ENCODE results near the gene ECT2L.

ECT2L gene

DNA sequence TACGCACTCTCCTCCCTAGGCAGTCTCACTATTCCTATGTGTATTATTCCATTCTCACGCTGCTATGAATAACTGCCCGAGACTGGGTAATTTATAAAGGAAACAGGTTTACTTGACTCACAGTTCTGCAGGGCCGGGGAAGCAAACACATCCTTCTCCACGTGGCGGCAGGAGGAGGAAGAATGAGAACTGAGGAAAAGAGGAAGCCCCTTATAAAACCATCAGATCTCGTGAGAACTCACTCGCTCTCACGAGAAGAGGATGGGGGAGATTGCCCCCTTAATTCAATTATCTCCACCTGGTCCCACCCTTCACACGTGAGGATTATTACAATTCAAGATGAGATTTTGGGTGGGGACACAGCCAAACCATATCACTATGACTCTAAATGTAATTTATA is 61.9 kb downstream of the ECT2L start:
- DNase-seq (ENCODE audit: low read depth in 2 of 2, low spot score in 1 of 2): no peak

DNA sequence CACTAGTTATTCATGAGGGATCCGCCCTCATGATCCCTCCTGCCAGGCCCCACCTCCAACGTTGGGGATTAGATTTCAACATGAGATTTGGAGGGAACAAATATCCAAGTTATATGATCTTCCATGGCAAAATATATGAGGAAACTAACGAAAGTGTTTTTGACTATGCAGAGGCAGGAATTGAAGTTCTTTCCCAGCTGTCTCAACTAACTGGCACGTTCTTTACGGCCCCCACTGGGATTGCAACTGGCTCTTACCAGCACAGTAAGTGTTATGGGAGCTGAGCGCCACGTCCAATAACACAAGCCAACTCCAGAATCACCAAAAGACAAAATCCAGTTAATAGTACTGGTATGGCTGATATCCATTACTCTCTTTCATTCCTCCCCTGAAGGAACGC is 66.6 kb downstream of the ECT2L start:
- DNase-seq (ENCODE audit: low read depth in 2 of 2, low spot score in 1 of 2): no peak

DNA sequence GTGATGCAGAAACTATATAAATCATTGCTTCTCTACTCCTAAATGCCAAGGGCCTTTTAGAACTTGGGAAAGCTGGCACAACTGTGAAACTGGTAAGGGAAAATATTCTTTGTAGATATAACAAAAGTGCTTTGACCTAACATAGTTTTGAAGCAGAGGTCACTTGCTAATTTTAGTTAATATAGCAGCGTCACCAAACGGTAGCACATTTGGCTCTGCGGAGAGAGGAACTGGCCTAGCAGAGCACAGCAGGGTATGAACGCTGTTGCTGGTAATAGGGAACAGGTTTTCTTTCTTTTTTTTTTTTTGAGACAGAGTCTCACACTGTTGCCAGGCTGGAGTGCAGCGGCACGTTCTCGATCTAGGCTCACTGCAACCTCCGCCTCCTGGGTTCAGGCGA is 67.4 kb downstream of the ECT2L start:
- no peak for DNase-seq (ENCODE audit: low read depth in 2 of 2, low spot score in 1 of 2)

DNA sequence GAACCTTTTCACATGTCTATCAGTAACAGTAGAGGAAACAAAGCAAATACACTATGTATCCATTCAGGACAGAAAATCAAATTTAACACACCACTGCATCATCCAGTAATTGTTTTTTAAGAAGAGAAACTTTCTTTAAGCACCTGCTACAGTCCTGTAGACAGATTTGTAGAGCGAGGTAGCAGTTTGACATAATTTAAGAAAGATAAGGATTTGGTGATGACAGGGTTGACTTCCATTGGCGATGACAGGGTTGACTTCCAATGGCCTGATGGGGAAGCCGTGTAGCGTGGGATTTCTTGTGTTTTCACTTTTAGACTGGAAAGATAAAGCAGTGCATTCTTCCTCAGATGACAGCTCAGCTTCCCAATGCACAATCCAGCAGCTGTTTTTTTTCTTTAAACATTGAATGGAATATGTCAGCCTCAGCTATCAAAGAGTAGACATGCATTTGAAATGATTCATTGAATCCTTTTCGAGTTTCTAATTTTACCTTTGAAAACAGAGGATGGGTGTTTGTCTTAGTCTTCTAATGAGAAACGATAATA is 68.5 kb downstream of the ECT2L start:
- DNase-seq (ENCODE audit: low read depth in 2 of 2, low spot score in 1 of 2): no peak

DNA sequence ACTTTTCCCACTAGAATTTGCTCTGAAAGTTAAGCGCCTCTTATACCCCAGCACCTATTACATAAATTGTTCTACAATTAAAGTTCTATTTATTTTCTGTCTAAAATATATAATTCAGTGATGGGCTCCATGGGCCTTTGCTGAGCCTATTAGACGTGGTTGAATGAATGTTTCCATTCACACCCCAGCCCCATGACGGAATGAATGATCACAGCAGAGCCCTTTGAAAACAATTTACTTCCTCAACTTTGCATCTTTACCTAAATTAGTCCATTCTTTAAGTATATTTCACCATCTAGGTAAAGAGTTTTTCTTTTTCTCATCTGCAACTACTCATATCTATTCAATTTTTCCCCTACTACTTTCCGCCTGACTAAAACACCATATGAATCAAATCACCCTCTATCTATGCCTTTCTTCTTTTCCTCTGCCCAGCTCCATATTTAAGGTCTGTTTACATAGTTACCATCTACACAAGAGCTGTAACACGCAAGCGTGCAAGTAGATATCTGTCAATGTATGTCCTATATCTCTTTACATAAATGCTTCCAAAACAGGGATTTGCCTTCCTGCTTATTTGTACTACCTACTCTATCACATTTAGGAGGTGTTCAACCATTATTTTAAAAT is 69.7 kb downstream of the ECT2L start:
- no peak for DNase-seq (ENCODE audit: low read depth in 2 of 2, low spot score in 1 of 2)

DNA sequence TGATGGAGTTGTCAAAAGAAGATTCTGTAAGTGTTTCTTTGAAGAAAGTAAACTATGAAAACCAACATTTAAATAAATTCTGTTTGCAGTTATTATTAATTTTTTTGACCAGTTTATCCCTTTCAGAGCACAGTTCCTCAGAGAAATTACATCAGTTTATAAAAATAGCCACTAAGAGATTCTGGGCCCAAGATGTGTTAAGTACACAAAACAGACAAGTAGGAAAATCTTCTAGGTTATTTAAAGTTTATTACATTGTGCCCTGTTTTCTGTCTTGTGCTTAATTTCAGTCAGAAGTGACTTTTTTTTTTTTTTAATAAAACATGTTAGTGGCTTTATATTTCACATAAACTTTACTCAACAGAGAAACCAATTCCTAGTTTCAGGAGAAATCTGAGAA is 72.3 kb downstream of the ECT2L start:
- DNase-seq (ENCODE audit: low read depth in 2 of 2, low spot score in 1 of 2): no peak

DNA sequence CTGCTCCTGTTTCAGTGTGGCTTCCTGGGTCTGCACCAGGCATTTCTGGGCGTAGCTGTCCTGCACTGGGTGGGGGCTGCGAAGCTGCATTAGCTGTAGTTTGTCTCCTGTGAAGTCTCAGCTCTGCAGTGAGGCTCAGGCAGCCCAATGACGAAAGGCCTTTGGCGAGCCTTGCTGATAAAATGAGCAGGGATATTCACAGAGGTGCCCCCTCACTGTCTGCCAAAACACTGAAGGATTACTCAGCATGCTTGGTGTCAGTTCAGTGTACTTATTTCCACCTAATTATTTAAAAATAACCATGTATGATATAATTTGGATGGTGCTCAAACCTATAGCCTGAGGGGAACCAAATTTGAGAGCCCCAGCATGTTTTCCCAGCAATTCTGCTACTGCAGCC is 73.5 kb downstream of the ECT2L start:
- no peak for DNase-seq (ENCODE audit: low read depth in 2 of 2, low spot score in 1 of 2)

DNA sequence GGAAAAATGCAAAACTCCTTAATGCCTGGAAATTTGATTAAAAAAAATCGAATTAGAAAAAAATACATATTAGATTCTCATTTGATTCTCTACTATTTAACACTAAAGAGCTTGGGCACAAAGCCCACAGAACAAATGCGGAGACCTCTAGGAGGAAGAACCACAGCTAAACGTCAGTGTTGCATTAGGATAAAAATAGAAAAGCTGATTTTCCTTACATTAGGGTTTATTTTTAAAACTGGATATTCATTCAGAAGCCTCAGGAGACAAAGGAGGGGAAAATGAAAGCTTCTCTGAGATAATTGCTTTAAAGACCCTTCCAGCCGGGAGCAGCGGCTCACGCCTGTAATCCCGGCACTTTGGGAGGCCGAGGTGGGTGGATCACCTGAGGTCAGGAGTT is 77.3 kb downstream of the ECT2L start:
- DNase-seq (ENCODE audit: low read depth in 2 of 2, low spot score in 1 of 2): no peak

DNA sequence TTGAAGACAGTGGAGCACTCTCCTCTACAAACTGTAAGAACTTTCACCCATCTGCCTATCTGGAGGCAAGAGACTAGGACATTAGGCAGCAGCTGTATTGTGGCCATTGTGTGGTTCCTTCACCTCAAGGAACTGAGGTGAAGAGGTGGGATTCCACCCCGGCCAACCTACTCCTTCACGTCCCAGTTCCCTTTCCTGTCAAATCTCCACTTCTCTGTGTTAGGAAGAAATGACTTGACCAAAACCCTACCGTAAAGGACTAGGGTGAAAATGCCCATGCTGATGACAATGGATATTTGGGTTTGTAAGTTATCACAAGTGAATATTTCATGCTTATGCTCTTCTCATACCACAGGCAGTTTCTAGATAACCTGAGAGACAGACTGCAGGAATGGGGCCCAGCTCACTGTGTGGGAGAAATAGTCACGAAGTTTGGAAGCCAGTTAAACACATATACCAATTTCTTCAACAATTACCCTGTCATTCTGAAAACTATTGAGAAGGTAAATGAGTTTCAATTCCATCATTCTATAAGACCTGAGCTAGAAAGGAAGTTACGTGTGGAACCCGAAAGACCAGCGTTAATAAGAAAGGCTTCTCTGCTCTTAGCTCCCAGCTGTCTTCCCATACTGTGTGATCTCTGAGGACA is 86.6 kb downstream of the ECT2L start:
- DNase-seq (ENCODE audit: low read depth in 2 of 2, low spot score in 1 of 2): no peak

DNA sequence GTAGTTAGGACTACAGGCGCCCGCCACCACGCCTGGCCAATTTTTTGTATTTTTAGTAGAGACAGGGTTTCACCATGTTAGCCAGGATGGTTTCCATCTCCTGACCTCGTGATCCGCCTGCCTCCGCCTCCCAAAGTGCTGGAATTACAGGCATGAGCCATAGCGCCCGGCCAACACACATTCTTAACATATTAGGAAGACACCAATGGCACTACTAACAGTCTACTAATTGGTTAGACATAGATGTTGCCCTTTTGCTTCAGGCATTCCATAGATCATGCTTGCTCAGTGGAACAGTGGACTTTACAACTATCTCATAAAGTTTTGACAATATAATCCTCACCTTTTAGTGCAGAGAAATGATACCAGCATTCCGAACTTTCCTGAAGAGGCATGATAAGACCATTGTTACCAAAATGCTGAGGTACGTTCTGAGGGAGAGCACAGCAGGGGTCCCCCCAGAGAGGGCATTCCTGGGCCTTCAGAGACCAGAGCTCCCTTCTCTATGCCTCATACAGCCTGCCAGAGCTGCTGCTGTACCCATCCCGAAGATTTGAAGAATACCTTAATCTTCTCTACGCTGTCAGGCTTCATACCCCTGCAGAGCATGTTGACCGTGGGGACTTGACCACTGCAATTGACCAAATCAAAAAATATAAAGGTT is 89.4 kb downstream of the ECT2L start:
- DNase-seq (ENCODE audit: low read depth in 2 of 2, low spot score in 1 of 2): no peak

DNA sequence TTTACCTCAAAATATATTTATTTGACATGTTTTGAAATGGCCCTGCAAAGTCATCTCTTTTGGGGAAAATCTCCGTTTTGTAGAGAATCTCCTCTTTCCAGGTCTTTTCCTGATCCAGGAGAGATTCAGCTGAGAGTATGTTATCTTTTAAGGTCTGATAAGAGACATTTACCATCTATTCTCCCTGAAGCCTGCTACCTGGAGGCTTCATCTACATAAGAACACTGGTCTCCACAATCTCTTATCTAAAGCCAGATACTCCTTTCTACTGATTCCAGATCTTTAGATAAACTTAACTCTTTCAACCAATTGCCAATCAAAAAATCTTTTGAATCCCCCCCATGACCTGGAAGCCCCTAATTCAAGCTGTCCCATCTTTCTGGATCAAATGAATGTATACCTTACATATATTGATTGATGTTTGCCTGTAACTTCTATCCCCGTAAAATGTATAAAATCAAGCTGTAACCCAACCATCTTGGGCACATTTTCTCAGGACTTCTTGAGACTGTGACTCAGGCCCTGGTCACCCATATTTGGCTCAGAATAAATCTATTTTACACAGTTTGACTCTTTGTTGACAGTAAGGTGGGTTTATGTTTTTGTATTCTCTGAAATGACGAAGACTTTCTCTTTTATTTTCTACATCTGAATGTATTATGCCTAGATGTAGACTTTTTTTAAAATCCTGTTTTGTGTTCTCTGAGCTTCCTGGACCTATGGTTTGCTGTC is 95.5 kb downstream of the ECT2L start:
- DNase-seq (ENCODE audit: low read depth in 2 of 2, low spot score in 1 of 2): no peak

DNA sequence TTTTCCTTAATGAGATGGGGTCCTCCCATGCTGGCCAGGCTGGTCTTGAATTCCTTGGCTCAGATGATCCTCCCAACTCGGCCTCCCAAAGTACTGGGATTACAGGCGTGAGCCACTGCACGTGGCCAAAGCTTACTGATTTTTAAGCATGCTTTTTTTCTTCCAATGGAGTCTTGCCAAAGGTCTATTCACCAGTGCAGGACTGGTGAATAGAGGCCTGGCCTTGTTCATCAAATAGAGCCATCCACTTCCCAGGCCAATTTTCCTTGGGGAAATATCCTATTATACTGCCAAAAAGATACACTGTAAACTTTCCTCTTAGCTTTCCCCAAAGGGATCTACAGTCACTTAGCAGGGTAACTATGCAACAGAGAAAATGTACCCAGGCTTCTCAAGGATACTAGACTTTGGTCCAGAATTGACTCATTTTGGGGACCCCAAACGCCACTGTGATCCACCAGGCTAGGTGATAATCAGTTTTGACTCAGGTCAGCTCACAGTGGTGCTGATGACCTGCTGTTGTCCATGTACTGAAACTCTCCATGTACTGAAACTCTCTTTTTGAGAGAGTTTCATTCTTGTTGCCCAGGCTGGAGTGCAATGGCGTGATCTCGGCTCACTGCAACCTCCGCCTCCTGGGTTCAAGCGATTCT is 100.3 kb downstream of the ECT2L start:
- DNase-seq (ENCODE audit: low read depth in 2 of 2, low spot score in 1 of 2): no peak

DNA sequence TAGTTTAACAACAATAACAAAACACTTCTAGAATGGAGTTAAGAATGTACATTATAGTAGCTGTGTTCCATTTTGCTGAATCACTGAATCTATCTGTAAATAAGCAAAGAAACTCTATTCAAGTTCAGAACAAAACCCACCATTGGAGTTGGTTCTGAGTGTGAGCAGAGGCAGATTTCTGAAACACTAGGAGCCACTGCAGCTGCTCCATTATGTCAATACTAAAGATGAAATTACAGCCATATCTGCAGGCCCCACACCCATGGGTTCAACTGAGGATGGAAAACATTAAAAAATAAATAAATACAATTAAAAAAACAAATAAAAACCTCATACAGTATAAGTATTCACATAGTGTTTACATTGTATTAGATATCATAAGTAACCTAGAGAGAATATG is 101.1 kb downstream of the ECT2L start:
- DNase-seq (ENCODE audit: low read depth in 2 of 2, low spot score in 1 of 2): no peak

DNA sequence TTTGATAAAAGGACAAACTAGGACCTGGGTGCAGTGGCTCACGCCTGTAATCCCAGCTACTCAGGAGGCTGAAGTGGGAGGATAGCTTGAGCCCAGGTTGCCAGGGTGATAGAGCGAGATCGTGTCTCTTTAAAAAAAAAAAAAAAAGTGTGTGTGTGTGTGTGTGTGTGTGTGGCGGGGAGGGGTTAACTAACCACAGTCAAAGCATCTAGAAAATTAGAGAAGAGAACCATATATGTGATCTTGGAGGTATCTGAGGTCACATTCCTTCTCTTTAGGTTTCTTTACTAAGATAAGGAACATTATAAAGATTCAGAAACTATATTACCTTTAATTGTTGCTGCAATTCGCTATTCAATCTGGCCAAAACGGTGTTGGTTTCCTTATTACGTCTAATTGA is 111.3 kb downstream of the ECT2L start:
- no peak for DNase-seq (ENCODE audit: low read depth in 2 of 2, low spot score in 1 of 2)

DNA sequence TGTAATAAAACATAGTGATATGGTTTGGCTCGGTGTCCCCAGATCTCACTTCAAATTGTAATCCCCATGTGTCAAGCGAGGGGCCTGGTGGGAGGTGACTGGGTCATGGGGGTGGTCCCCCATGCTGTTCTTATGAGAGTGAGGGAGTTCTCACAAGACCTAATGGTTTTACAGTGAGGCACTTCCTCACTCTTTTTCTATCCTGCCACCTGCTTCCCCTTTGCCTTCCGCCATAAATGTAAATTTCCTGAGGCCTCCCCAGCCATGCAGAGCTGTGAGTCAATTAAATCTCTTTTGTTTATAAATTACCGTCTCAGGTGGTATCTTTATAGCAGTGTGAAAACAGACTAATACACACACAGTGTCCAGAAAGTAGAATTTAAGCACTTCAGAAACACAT is 113.6 kb downstream of the ECT2L start:
- DNase-seq (ENCODE audit: low read depth in 2 of 2, low spot score in 1 of 2): no peak

DNA sequence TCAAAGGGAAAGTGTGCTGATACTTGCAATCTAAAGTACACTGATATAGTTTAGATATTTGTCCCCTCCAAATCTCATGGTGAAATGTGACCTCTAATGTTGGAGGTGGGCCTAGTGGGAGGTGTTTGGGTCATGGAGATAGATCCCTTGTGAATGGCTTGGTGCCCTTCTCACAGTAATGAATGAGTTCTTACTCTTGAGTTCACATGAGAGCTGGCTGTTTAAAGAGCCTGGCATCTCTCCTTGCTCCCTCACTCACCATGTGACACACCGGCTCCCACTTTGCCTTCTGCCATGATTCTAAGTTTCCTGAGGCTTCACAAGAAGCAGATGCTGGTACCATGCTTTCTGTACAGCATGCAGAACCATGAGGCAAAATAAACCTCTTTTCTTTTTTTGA is 114.1 kb downstream of the ECT2L start:
- DNase-seq (ENCODE audit: low read depth in 2 of 2, low spot score in 1 of 2): no peak

DNA sequence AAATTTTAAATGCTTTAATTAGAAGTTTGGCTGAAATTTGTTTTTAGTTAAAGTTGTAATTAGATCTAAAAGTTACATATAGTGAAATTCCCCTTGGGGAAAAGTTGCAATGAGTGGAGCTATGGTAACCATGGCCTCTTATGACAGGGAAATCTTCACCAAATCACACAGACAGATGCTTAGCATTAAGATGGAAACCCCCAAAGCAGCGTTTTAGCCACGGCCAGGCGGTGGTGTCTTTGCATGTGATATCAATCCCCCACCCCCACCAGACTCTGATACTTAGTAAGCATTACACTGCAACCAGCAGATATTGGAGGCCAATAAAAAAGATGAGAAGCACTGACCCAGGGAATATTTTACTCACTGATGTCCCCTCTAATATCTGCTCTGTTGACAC is 116.4 kb downstream of the ECT2L start:
- DNase-seq (ENCODE audit: low read depth in 2 of 2, low spot score in 1 of 2): no peak

DNA sequence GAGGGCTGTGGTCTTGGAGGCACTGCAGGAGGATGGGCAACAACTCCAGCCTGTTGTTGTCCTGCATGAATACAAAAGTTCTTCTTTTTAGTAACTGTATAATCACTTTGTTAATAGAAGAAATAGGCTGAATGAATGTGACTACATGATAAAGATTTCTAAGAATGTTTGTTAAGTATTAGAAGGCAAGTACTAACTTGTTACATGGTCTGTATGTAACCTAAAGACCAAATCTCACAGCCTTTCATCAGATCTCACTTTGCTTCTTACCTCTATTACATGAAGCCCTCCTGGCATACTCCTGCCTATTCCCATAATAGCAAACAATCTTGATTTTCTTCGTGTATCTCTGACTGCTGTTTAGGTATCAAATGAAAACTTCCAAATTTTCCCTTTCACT is 118.8 kb downstream of the ECT2L start:
- no peak for DNase-seq (ENCODE audit: low read depth in 2 of 2, low spot score in 1 of 2)

DNA sequence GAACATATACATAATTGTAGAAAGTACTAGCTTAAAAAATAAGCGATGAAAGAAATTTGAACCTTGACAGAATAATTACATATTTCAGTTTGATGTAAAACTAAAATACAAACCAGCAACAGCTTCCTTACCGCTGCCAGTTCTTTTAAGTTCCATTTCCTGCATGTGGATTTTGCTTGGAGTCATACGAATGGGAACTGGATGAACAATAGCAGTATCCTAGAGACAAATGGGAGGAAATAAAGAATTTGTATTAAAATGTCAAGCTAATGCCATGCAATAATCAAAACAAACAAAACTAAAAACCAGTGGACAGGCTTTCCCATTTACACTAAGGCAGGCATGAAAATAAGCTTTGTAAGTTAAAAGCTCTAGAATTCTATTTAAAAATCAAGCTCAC is 125.0 kb downstream of the ECT2L start:
- DNase-seq (ENCODE audit: low read depth in 2 of 2, low spot score in 1 of 2): no peak

DNA sequence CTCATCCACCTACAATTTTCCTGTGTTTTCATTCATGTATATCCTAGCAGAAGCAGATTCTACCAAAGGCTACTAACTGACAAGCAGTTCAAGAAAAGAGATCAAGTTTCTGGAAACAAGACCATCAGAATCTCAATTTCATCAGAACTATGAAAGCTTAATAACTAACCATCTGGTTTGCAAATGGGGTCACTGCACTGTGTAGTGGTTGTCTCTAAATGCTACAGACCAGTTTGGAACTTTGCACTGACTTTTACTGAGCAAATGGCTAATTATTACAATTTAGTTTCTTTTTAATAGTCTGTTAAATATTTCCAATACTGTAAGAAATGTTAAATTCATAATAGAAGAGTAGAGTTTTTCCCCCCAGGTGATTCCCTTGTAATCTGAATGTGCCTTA is 127.7 kb downstream of the ECT2L start:
- no peak for DNase-seq (ENCODE audit: low read depth in 2 of 2, low spot score in 1 of 2)

DNA sequence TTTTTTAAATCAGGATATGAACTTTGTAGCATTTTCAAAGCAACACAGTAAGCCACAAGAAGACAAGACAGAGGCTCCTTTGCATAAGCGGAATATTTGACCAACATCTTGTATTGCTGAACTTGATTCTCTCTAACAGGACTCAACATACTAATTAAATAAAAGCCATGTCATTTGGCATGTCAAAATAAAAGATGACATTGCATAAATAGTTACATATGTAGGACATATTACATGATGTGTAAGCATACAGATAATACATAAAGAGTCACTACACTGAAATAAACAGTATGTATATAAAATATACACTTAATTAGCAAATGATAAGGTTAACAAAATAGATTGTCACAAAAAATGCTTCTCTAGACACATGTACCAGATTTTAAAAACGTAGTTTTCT is 129.9 kb downstream of the ECT2L start:
- DNase-seq (ENCODE audit: low read depth in 2 of 2, low spot score in 1 of 2): no peak
